Measurements from ENCODE around the gene ST3GAL4. TPM values are rescaled to one million over a fixed set of nuclear protein-coding genes. Genes with fewer than 3 reads are reported as not detected.

Gene ST3GAL4
- total RNA-seq, 4 donors from 2014 or later: 13.2 to 59.3 (median 41.9) TPM

- DNase-seq (ENCODE audit: low spot score): no peak
- TF ChIP-seq CTCF (IDR thresholded peaks at IDR 0.05): no peak
- no peak for ATAC-seq (ENCODE audit: low FRiP score)
These were observed 709 bp upstream of the ST3GAL4 start for GRCh38 chr11:126354631-126355323.

DNA sequence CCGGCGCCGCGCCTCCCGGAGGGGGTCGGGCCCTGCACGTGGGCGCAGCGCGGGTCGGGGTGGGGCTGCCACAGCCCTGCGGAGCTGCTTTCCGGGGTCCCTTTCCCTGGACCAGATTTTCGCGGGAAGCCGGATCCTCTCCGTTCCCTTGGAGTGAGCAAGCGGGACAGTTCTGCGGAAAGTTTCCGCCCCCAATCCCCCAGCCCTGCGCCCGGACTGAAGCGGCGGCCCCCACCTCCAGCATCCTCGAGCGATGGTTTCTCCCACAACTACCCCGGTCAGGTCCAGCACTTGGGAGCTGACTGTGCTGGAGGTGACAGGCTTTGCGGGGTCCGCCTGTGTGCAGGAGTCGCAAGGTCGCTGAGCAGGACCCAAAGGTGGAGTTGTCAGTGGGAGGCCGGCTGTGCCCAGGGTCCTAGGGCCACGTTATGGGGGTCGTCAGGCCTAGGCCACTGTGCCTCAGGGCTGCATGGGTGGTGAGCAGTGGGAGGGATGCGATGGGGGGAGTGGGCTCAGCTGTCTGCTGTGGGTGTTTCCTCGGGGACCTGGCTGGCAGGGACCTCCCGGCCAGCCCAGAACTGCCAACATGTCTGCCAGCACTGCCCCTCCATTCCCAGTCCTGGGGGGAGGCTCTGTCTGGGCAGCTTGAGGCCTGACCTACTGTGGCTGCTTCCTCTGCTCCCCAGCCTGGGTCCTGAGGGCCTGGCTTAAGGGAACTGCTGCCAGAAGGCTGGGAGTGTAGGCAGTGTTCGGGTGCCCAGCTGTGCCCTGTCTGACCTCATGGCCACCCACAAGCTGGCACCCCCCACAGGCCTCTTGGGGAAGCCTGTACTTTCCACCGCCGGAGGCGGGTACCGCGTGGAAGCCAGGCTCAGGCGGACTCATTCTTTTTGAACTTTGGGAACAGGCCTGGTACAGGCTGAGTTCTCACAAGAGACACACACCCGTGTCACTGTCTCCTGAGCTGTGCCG is 726 bp downstream of the ST3GAL4 start:
- ATAC-seq (ENCODE audit: low FRiP score) (peak; percentile 25), DNase-seq (ENCODE audit: low spot score) (no peak)
- no peak for TF ChIP-seq CTCF (IDR thresholded peaks at IDR 0.05)

- DNase-seq (ENCODE audit: low spot score) (no peak), ATAC-seq (ENCODE audit: low FRiP score) (no peak)
- TF ChIP-seq CTCF (IDR thresholded peaks at IDR 0.05): no peak
These were observed 1.8 kb downstream of the ST3GAL4 start for GRCh38 chr11:126357055-126357962.

- ATAC-seq (ENCODE audit: low FRiP score) (no peak), DNase-seq (ENCODE audit: low spot score) (no peak)
- no peak for TF ChIP-seq CTCF (IDR thresholded peaks at IDR 0.05)
These were observed 2.7 kb downstream of the ST3GAL4 start for GRCh38 chr11:126357969-126358762.

GRCh38 chr11:126358763-126359160 is 3.3 kb downstream of the ST3GAL4 start:
- no peak for TF ChIP-seq CTCF (IDR thresholded peaks at IDR 0.05)
- no peak for DNase-seq (ENCODE audit: low spot score)
- no peak for ATAC-seq (ENCODE audit: low FRiP score)
